HCT116 (cell line): ENCODE data around the gene TNFSF11. TPM values are rescaled to one million over a fixed set of nuclear protein-coding genes. Genes with fewer than 3 reads are reported as not detected.

Experiments
- ATAC-seq: fragments of 200-7000 bp; cut with Tn5 transposase; 2 replicates; pipeline ENCODE4 v1.9.1; 2020; ENCODE audit warnings: mild to moderate bottlenecking, moderate library complexity
- BruUV-seq: library from RNA; stranded (reverse); fragments of 400-500 nt; replicated peaks from 2 replicates; lab custom pipeline; 2021; lab: Mats Ljungman, UMichigan
- CTCF ChIA-PET: fragments of 300-600 bp; sonication (Branson Sonifier 250); formaldehyde crosslinking; loops from one replicate; lab custom pipeline; 2021; ENCODE audit warnings: antibody characterized with exemption; lab: Charles Lee
- POLR2A ChIA-PET: fragments of 300-600, 350-600 bp; sonication (Branson Sonifier 250); formaldehyde crosslinking; loops from one replicate; lab custom pipeline; 2021; ENCODE audit warnings: antibody characterized with exemption; lab: Charles Lee
- RAD21 ChIA-PET, 2 experiments: fragments of 300-600 bp; sonication (Branson Sonifier 250); formaldehyde crosslinking; loops; one replicate each; lab custom pipeline; 2023; ENCODE audit warnings: low total read pairs in 2 of 2; ENCODE audit not compliant: uncharacterized antibody in 2 of 2, unreplicated experiment in 2 of 2, low non-redundant PET in 1 of 2; lab: Charles Lee
- DNase-seq: peaks from one replicate; pipeline ENCODE4 v3.0.0-alpha.2; 2010; ENCODE audit warnings: low read depth, low spot score
- H2AFZ ChIP-seq: fragments of 200-600 bp; shearing (Covaris generic), sonication (generic); 2 replicates; pipeline ENCODE4 v1.6.1; 2017; ENCODE audit warnings: low read depth, mixed run types, mixed read lengths, antibody characterized with exemption, low read length; ENCODE audit not compliant: poor library complexity, severe bottlenecking
- H3K27ac ChIP-seq: 2 replicates; pipeline ENCODE4 v1.5.1; 2012; ENCODE audit warnings: low read depth, low read length
- H3K27me3 ChIP-seq: fragments of 200-600 bp; sonication (generic); 2 replicates; pipeline ENCODE4 v1.6.1; 2016; ENCODE audit warnings: mixed run types, low read length, mixed read lengths; ENCODE audit not compliant: insufficient read depth
- H3K36me3 ChIP-seq, 2 experiments: fragments of 200-500 bp in 1 of 2; fragments of 200-600 bp in 1 of 2; sonication (Bioruptor generic) in 1 of 2; sonication (generic) in 1 of 2; 2 replicates each; pipeline versions ENCODE4 v1.5.1 to v1.6.1; 2014 to 2016; ENCODE audit warnings: low read length in 2 of 2, inconsistent platforms in 1 of 2, mixed read lengths in 1 of 2, mixed run types in 1 of 2; ENCODE audit not compliant: insufficient read depth in 2 of 2, control insufficient read depth in 1 of 2
- H3K4me1 ChIP-seq, 2 experiments: fragments of 200-600 bp in 1 of 2; sonication (generic) in 1 of 2; 2 replicates each; pipeline versions ENCODE4 v1.5.1 to v1.6.1; 2012 to 2017; ENCODE audit warnings: low read length in 2 of 2, inconsistent platforms in 1 of 2, mild to moderate bottlenecking in 1 of 2, mixed read lengths in 1 of 2, mixed run types in 1 of 2, moderate library complexity in 1 of 2; ENCODE audit not compliant: insufficient read depth in 2 of 2, control insufficient read depth in 1 of 2
- H3K4me2 ChIP-seq: fragments of 200-600 bp; sonication (generic); 2 replicates; pipeline ENCODE4 v1.6.1; 2017; ENCODE audit warnings: mixed run types, low read length, mixed read lengths
- H3K4me3 ChIP-seq, 2 experiments: fragments of 200-600 bp in 1 of 2; sonication (generic) in 1 of 2; replicated peaks in 1 of 2; 2 replicates each; pipeline ENCODE4 v1.5.1; 2011 to 2016; ENCODE audit warnings: low read length in 2 of 2, control low read depth in 1 of 2, low read depth in 1 of 2, mild to moderate bottlenecking in 1 of 2, mixed read lengths in 1 of 2, mixed run types in 1 of 2
- H3K79me2 ChIP-seq: fragments of 200-600 bp; sonication (generic); 2 replicates; pipeline ENCODE4 v1.6.1; 2017; ENCODE audit warnings: mild to moderate bottlenecking, mixed run types, low read length, moderate library complexity, mixed read lengths; ENCODE audit not compliant: insufficient read depth
- H3K9ac ChIP-seq: fragments of 200-600 bp; sonication (generic); 2 replicates; pipeline ENCODE4 v1.6.1; 2016; ENCODE audit warnings: low read length, mixed read lengths
- H3K9me2 ChIP-seq: fragments of 200-600 bp; sonication (generic), shearing (Covaris generic); 2 replicates; pipeline ENCODE4 v1.6.1; 2017; ENCODE audit warnings: mixed run types, mild to moderate bottlenecking, moderate library complexity; ENCODE audit not compliant: insufficient read depth
- H3K9me3 ChIP-seq, 2 experiments: fragments of 200-500 bp in 1 of 2; fragments of 200-600 bp in 1 of 2; sonication (Bioruptor generic) in 1 of 2; sonication (generic) in 1 of 2; 2 replicates each; pipeline ENCODE4 v1.6.1; 2014 to 2017; ENCODE audit warnings: low read length in 2 of 2, mixed read lengths in 2 of 2, inconsistent platforms in 1 of 2, low read depth in 1 of 2, mild to moderate bottlenecking in 1 of 2, mixed run types in 1 of 2, moderate library complexity in 1 of 2; ENCODE audit not compliant: control insufficient read depth in 1 of 2, insufficient read depth in 1 of 2
- H4K20me1 ChIP-seq: fragments of 200-600 bp; sonication (generic), shearing (Covaris generic); 2 replicates; pipeline ENCODE4 v1.6.1; 2017; ENCODE audit warnings: mixed run types, mild to moderate bottlenecking, moderate library complexity; ENCODE audit not compliant: insufficient read depth
- intact Hi-C: fragments of 100-400 bp; cut with micrococcal nuclease; formaldehyde crosslinking; loops from 2 replicates; pipeline ENCODE4 v1.10.0; 2022
- total RNA-seq: library from RNA; stranded (reverse); gene quantifications from one replicate; pipeline ENCODE4 v1.2.1, GENCODE V29; 2021; ENCODE audit not compliant: unreplicated experiment
- TF ChIP-seq, protein P1 (sequence below): IDR thresholded peaks from 2 replicates; pipeline ENCODE4 v1.6.1; 2012
- TF ChIP-seq, protein P2 (sequence below): IDR thresholded peaks from 2 replicates; pipeline ENCODE4 v1.6.1; 2011; ENCODE audit warnings: mild to moderate bottlenecking, low read length, moderate library complexity; ENCODE audit not compliant: insufficient replicate concordance; ENCODE audit errors: extremely low read depth

TNFSF11 gene
- total RNA-seq, 1 experiment from 2014 or later: not detected

DNA sequence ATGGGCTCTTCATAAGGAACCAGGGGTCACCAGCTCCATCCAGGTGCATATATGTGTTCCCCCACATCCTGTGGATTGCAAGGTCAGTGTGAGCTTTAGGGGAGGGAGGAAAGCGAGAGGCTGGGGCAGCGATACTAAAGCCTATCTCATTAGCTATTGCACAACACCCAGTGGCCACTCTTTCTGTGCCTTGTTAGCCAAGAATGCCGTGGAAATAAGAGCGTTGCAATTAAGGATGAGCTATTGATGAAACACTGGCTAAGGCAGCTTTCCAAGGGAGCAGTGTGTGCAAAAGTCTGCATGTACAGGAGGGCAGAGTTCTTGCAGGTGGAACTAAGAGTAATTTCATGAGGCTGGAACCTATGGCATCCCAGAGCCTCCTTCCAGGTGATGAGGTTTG, 17.6 kb downstream of the TNFSF11 start (continued):
- TF ChIP-seq, protein P1, sequence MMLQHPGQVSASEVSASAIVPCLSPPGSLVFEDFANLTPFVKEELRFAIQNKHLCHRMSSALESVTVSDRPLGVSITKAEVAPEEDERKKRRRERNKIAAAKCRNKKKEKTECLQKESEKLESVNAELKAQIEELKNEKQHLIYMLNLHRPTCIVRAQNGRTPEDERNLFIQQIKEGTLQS: no peak

DNA sequence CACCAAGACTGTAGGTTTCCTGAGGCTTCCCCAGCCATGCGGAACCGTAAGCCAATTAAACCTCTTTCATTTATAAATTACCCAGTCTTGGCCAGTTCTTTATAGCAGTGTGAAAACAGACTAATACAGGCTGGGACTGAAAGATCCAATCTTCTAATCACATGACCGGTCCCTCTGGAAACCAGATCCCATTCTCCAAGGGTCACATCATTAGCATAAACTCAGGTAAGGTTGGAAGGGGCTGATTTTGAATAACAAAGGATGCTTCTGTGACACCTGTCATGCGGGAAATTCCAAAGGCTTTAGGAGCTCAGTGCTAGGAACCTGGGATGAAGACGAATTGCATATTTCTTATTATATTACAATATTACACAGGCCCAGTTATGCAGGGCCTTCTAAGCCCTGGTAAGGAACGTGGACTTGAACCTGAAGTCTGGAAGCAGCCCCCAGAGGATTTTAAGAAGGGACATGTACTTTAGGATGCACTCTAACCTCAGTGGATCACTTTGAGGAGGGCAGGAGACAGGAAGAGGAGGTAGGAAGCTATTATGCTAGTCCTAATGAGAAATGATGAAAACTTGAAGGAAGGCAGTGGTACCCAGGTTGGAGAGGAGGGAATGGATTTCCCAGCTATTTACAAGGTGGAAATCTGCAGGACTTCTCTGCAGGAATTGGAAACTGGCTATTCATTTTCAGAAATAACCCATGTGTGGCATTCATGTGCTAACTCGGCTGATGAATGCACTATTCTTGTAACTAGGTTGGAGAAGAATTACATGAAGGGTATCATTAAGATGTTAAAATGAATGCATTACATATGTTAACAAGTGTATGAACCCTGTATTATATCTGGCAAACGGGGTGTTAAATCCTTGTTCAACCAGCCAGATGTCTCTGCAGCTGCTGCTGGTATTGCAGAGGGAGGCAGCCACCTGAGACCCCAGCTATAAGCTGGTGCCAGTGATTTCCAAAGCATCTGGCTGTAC, 19.3 kb downstream of the TNFSF11 start:
- POLR2A ChIA-PET: no interaction called here

More for the DNA sequence above, 19.3 kb downstream of the TNFSF11 start:
- Histone ChIP-seq H3K9me3 (no peaks in the 10 kb centered on the region), H3K4me1 (no peaks in the 10 kb centered on the region), H3K79me2 (no peaks in the 10 kb centered on the region), H3K4me2 (no peak overlapping the region), H3K27me3 (peaks cover 49% of the 10 kb centered on the region), H3K27ac (no peak overlapping the region), H3K36me3 (no peaks in the 10 kb centered on the region), H2AFZ (no peak overlapping the region), H4K20me1 (no peaks in the 10 kb centered on the region), H3K9ac (no peak overlapping the region), H3K4me3 (no peak overlapping the region), H3K9me2 (no peaks in the 10 kb centered on the region)
- RAD21 ChIA-PET: no interaction called here
- intact Hi-C loops: no loop called here
- BruUV-seq: no TSS peak
- CTCF ChIA-PET: no interaction called here
- ATAC-seq (no peak), DNase-seq (no peak)
- TF ChIP-seq, protein P2, sequence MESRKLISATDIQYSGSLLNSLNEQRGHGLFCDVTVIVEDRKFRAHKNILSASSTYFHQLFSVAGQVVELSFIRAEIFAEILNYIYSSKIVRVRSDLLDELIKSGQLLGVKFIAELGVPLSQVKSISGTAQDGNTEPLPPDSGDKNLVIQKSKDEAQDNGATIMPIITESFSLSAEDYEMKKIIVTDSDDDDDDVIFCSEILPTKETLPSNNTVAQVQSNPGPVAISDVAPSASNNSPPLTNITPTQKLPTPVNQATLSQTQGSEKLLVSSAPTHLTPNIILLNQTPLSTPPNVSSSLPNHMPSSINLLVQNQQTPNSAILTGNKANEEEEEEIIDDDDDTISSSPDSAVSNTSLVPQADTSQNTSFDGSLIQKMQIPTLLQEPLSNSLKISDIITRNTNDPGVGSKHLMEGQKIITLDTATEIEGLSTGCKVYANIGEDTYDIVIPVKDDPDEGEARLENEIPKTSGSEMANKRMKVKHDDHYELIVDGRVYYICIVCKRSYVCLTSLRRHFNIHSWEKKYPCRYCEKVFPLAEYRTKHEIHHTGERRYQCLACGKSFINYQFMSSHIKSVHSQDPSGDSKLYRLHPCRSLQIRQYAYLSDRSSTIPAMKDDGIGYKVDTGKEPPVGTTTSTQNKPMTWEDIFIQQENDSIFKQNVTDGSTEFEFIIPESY: no peak
